B cell (primary cell): ENCODE data around the gene SHISA8.

Source experiments
- EZH2 ChIP-seq: IDR thresholded peaks from 2 replicates; pipeline ENCODE4 v1.6.1; 2012; ENCODE audit warnings: borderline replicate concordance, low read depth, mild to moderate bottlenecking, moderate library complexity, low read length; ENCODE audit not compliant: insufficient read depth, poor library complexity, severe bottlenecking
- TF ChIP-seq, protein P1 (sequence below): fragments of 200-600 bp; IDR thresholded peaks from one replicate; pipeline ENCODE4 v1.8.0; 2022; ENCODE audit warnings: antibody characterized with exemption, mild to moderate bottlenecking

DNA sequence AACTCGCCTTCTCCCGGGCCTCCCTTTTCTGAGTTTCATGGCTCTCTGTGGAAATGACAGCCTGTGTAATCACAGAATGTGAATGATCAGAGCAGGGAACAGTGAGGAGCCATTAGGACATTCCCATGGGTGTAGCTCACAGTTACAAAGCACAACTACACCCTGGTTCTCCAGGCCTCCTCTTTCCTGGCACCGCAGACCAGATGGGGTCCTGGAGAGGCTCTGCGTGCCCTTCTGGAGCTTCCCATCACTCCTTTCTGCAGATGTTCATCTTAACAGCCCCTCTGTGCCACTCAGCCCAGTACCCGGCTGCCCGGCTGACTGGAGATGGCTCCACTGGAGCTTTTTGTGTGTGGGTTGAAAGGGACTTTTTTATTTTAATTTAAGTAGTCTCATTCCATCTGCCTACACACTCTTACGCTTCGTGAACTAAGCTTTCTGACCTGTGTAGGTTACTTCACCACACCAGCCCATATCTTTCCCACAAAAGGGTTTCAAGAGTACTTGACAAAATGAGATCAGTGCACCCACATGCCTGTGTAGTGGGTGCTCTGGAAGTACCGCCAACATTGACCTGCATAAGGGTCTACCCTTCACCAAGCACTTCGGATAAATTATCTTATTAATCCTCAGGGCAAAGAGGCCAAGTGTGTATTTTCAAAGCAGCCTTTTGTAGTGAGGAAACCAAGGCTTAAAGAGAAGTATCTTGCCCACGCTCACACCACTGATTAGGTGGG, 52.2 kb downstream of the SHISA8 start:
- TF ChIP-seq, protein P1, sequence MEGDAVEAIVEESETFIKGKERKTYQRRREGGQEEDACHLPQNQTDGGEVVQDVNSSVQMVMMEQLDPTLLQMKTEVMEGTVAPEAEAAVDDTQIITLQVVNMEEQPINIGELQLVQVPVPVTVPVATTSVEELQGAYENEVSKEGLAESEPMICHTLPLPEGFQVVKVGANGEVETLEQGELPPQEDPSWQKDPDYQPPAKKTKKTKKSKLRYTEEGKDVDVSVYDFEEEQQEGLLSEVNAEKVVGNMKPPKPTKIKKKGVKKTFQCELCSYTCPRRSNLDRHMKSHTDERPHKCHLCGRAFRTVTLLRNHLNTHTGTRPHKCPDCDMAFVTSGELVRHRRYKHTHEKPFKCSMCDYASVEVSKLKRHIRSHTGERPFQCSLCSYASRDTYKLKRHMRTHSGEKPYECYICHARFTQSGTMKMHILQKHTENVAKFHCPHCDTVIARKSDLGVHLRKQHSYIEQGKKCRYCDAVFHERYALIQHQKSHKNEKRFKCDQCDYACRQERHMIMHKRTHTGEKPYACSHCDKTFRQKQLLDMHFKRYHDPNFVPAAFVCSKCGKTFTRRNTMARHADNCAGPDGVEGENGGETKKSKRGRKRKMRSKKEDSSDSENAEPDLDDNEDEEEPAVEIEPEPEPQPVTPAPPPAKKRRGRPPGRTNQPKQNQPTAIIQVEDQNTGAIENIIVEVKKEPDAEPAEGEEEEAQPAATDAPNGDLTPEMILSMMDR, result no peak
- no peak for TF ChIP-seq EZH2
